B cell (primary cell): ENCODE data around the gene SAT2.

Experiments used
- CTCF ChIP-seq: fragments of 200-600 bp; IDR thresholded peaks from one replicate; pipeline ENCODE4 v1.8.0; 2022; ENCODE audit warnings: antibody characterized with exemption, mild to moderate bottlenecking
- EZH2 ChIP-seq: IDR thresholded peaks from 2 replicates; pipeline ENCODE4 v1.6.1; 2012; ENCODE audit warnings: borderline replicate concordance, low read depth, mild to moderate bottlenecking, moderate library complexity, low read length; ENCODE audit not compliant: insufficient read depth, poor library complexity, severe bottlenecking

- TF ChIP-seq CTCF, result no peak
- no peak for TF ChIP-seq EZH2
These were observed 17.0 kb downstream of the SAT2 start for GRCh38 chr17:7610641-7611040.
